Activated CD4-positive, CD25-positive, alpha-beta regulatory T cell treated with anti-CD3 and anti-CD28 coated beads, Interleukin-2, amount 50 U/mL, for 16 hours (primary cell): Measurements from ENCODE around the gene SLC15A5.

Experiments
- DNase-seq: peaks from one replicate; pipeline ENCODE4 v3.0.0-alpha.2; 2020; ENCODE audit warnings: low read depth, low spot score

Gene SLC15A5

GRCh38 chr12:16175840-16176239, 101.6 kb downstream of the SLC15A5 start:
- no peak for DNase-seq

DNA sequence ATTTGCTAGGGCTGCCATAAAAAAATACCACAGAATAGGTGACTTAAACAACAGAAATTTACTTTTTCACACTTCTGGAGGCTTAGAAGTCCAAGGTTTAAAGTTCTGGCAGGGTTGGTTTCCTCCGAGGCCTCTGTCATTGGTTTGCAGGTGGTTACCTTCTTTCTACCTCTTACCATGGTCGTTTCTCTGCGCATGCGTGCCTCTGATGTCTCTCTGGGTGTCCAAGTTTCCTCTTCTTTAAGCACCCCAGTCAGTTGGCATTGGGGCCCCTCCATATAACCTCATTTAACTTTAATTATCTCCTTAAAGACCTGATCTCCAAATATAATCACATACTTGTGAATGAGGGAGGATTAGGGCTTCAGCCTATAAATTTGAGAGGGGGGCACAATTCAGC, 103.2 kb downstream of the SLC15A5 start:
- DNase-seq, result no peak

- no peak for DNase-seq
Observed at GRCh38 chr12:16171348-16171747, 106.1 kb downstream of the SLC15A5 start.

DNA sequence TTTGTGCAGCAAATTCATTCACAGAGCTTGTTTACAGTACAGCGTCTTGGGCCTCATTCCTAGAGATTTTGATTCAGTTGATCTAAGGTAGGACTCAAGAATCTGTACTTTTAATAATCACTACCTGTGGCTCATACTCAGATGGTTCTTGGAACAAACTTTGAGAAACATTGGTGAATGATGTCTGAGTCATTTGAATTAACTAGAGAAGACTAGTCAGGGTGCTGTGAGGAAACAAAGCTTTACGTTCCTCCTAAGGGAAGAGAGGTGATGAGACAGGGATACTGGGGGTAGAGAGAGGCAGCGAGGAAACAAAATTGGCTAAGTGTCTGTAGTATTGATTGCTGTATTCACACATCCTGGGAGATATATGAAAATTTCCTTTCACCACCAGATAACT, 109.4 kb downstream of the SLC15A5 start:
- DNase-seq, result no peak

DNA sequence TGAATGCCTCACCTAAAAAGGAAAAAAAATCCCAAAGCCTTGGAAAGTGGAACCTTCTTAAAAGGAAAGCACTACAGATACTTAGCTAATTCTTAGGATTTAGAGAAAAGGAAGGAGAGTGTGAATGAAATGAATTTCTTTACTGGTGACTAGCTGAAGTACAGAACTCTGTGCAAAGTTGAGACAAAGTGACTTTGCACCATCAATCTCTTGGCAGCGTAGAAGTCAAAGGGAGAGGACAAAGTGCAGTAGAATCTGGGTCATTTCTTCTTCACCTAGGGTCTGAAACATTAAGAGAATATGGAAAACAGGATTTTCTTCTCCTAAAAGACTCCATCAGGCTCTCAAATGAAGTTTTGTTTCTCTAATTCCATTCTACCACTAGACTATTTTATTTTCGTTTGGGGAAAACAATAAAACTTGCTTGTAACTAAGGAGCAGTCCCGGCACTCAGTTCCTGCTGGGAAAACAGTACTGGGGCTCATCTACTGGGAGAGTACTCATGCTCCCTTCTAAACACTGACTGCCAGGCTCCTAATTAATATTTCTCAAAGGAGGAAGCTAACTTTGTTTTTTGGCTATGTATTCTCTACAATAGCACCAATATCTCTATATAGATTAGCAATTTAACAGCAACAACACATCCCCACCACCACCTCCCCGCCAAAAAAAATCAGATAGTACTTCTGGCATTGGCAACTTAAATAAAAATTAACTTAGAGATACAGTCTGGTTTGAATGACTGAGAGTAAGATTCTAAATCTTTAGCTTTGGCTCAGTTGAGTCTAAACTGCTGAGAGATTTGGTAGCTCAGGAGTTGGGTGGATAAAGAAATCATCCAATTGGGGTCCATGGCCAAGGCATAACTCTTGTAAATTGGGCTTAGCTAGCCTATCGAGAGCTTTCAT, 110.7 kb downstream of the SLC15A5 start:
- no peak for DNase-seq

DNA sequence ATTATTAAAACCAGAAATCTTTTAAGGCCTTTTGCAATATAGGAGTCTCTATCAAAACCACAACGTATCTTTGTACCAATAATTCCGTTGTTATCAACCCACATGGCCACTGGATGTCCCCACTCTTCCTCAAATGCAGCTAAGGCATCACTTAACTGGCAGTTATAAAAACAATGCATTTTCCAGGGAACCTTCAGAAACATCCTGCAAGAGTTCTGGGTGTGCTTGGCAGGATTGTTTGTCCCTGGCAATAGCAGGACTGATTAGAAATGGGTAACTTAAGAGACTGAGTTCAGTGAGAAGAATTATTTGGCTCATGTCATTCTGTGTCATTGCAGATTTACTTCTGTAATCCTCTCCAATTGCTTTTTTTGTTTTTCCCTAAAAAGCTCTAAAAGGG, 112.0 kb downstream of the SLC15A5 start:
- no peak for DNase-seq

DNA sequence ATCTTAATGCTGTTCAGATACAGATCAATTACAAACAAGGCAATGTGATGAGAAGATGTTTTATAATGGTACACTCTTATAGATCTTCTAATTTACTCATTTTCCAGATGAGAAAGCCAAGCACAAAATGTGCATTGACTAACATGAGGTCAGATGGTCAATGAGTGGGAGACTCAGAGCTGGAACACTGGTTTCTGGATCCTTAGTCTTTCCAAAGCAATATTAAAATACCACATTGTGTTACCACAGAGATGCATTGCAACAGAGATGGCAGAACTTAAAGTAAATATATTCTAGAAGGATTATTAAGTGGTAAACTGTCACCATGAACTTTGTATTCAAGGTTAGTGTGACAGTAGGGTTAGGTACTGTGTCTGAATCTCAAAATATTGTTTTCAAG, 113.6 kb downstream of the SLC15A5 start:
- no peak for DNase-seq

DNA sequence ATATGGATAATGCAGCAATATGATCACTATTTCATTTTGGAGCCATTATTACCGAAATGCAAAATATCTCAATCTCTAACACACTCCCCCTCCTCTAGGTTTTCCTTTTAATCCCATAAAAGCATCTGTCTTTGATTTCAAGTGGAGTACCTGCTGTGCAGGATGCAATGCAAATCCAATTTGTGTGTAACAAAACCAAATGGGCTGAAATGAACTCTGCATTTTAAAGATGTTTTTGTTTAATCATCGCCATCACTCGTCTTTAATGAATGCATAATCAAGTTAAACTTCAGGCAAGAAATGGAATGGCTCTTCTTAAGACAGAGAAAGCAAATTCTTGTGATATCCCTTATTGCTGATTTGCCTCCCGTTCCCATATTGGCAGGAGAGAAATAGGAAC, 114.3 kb downstream of the SLC15A5 start:
- DNase-seq, result no peak

GRCh38 chr12:16159571-16159970, 117.9 kb downstream of the SLC15A5 start:
- no peak for DNase-seq

DNA sequence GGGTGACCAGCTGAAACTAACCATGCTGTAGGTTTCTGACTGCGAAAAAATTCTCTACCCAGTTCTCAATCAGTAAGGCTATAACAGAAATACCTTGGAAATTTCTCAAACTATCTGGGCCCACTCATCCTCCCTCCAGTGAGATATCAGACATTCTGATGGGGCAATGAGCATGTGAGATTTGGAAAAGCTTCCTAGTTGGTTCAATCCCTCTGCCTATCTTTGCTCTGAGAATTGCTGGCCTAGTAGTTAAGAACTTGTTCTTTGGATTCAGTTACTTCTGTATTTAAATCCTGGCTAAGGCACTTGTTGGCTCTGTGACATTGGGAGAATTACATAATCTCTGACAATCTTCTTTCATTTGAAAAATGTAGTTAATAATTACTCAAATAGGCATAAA, 119.4 kb downstream of the SLC15A5 start:
- DNase-seq, result no peak

- DNase-seq, result no peak
Observed at GRCh38 chr12:16155938-16156337, 121.5 kb downstream of the SLC15A5 start.

- no peak for DNase-seq
Observed at GRCh38 chr12:16154990-16155389, 122.5 kb downstream of the SLC15A5 start.

DNA sequence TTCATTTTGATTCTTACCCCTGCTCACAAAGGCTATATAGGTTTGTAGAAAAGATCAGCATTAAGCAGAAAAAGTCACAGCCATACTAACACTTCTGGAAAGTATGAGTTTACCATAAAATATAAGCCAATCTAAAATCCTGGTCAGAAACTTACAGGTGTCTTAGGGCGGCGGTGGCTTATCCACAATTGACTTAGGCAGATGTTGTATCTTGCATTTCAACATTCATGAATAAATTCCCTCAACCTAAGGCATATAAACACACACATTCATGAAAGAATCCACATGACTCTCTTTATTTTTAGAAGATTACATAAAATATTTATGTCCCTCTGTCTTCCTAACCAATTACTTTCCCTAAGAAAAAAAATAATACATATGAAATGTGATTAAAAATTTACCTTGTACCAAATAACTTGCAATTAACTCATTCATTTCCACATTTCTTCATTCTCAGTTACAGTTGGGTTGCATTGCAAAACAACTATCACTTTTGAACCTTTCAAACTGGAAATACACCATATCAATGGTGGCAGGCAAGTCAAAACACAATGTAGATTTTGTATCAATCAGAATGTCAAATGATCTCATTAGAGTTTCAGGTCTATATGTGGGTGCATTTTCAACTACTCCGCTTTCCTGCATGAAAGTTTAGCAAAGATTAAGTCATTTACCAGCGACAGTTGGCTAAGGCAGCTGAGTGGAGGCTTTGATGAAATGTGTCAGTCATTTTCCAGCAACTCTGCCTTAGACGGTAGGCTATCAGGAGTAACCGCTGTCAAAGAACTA, 124.4 kb downstream of the SLC15A5 start:
- no peak for DNase-seq

DNA sequence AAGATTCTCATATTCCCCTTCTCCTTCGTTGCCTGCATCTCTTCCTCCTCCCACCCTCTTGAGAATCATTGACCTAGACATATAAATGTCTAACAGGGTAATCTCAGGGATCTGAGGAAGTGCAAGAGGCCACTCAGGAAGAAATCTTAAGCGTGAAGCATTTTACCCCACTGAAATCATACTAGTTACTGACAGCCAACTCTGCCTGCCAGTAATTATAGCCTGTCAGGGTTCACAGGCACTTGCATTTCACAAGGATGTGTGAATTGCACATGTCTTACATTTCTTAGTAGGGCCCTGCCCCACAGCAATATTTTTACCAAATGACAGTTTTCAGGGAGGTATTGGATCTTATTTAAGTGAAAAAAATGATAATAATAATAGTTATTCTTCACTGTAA, 127.2 kb downstream of the SLC15A5 start:
- no peak for DNase-seq

GRCh38 chr12:16148938-16149337, 128.5 kb downstream of the SLC15A5 start:
- DNase-seq, result no peak
